H9 (cell line): ENCODE measurements around the gene G2E3. TPM values are rescaled to one million over a fixed set of nuclear protein-coding genes. Genes with fewer than 3 reads are reported as not detected.

Source experiments
- DNase-seq: peaks from one replicate; pipeline ENCODE4 v3.0.0-alpha.2; 2017
- H2AFZ ChIP-seq: one replicate; pipeline ENCODE4 v1.6.1; 2013; ENCODE audit warnings: mild to moderate bottlenecking, low read length, control low read depth, moderate library complexity
- H2AK5ac ChIP-seq: 2 replicates; pipeline ENCODE4 v1.6.1; 2013; ENCODE audit warnings: low read length, control low read depth, mixed read lengths; ENCODE audit not compliant: insufficient read length
- H2BK120ac ChIP-seq: one replicate; pipeline ENCODE4 v1.6.1; 2013; ENCODE audit warnings: low read depth, mild to moderate bottlenecking, low read length, control low read depth, inconsistent platforms; ENCODE audit not compliant: poor library complexity, severe bottlenecking
- H2BK12ac ChIP-seq: 2 replicates; pipeline ENCODE4 v1.6.1; 2013; ENCODE audit warnings: low read length, control low read depth, mixed read lengths, low read depth; ENCODE audit not compliant: insufficient read length
- H2BK15ac ChIP-seq: 2 replicates; pipeline ENCODE4 v1.6.1; 2013; ENCODE audit warnings: low read depth, low read length, control low read depth
- H2BK20ac ChIP-seq: one replicate; pipeline ENCODE4 v1.6.1; 2013; ENCODE audit warnings: low read depth, mild to moderate bottlenecking, low read length, control low read depth, inconsistent platforms; ENCODE audit not compliant: poor library complexity, severe bottlenecking
- H2BK5ac ChIP-seq: 2 replicates; pipeline ENCODE4 v1.6.1; 2013; ENCODE audit warnings: low read length, control low read depth, mixed read lengths; ENCODE audit not compliant: insufficient read length
- H3K14ac ChIP-seq: 2 replicates; pipeline ENCODE4 v1.6.1; 2013; ENCODE audit warnings: low read length, control low read depth; ENCODE audit not compliant: insufficient read depth
- H3K18ac ChIP-seq: 2 replicates; pipeline ENCODE4 v1.6.1; 2013; ENCODE audit warnings: low read depth, mild to moderate bottlenecking, mixed read lengths, low read length, control low read depth; ENCODE audit not compliant: insufficient read length
- H3K23ac ChIP-seq: 2 replicates; pipeline ENCODE4 v1.6.1; 2013; ENCODE audit warnings: low read length, control low read depth, mixed read lengths, low read depth; ENCODE audit not compliant: insufficient read length
- H3K23me2 ChIP-seq: 2 replicates; pipeline ENCODE4 v1.6.1; 2013; ENCODE audit warnings: low read depth, mild to moderate bottlenecking, mixed read lengths, low read length, control low read depth; ENCODE audit not compliant: insufficient read length, poor library complexity, severe bottlenecking
- H3K27ac ChIP-seq: 2 replicates; pipeline ENCODE4 v1.5.1; 2013; ENCODE audit warnings: low read length, control low read depth, mixed read lengths, low read depth; ENCODE audit not compliant: insufficient read length
- H3K27me3 ChIP-seq: 2 replicates; pipeline ENCODE4 v1.6.1; 2013; ENCODE audit warnings: low read length, control low read depth, inconsistent platforms; ENCODE audit not compliant: insufficient read depth
- H3K4ac ChIP-seq: 2 replicates; pipeline ENCODE4 v1.6.1; 2013; ENCODE audit warnings: low read depth, mild to moderate bottlenecking, control low read depth, inconsistent platforms, low read length, moderate library complexity
- H3K4me1 ChIP-seq: 2 replicates; pipeline ENCODE4 v1.6.1; 2013; ENCODE audit warnings: low read length, control low read depth, inconsistent platforms; ENCODE audit not compliant: insufficient read depth
- H3K4me2 ChIP-seq: 2 replicates; pipeline ENCODE4 v1.6.1; 2013; ENCODE audit warnings: low read length, control low read depth, mixed read lengths; ENCODE audit not compliant: insufficient read length, insufficient read depth
- H3K56ac ChIP-seq: 2 replicates; pipeline ENCODE4 v1.6.1; 2013; ENCODE audit warnings: low read depth, mild to moderate bottlenecking, mixed read lengths, low read length, control low read depth; ENCODE audit not compliant: insufficient read length
- H3K79me1 ChIP-seq: 2 replicates; pipeline ENCODE4 v1.6.1; 2013; ENCODE audit warnings: low read depth, mild to moderate bottlenecking, moderate library complexity, low read length, control low read depth, inconsistent platforms; ENCODE audit not compliant: insufficient read depth, poor library complexity, severe bottlenecking
- H3K79me2 ChIP-seq: 2 replicates; pipeline ENCODE4 v1.6.1; 2013; ENCODE audit warnings: low read length, control low read depth, inconsistent platforms; ENCODE audit not compliant: insufficient read depth
- H3K9ac ChIP-seq: 2 replicates; pipeline ENCODE4 v1.6.1; 2013; ENCODE audit warnings: low read length, control low read depth, mixed read lengths; ENCODE audit not compliant: insufficient read length; ENCODE audit errors: extremely low read depth
- H3K9me3 ChIP-seq: one replicate; pipeline ENCODE4 v1.6.1; 2013; ENCODE audit warnings: low read depth, low read length, inconsistent platforms; ENCODE audit not compliant: control insufficient read depth
- H3T11ph ChIP-seq: one replicate; pipeline ENCODE4 v1.6.1; 2013; ENCODE audit warnings: mild to moderate bottlenecking, low read length, control low read depth, inconsistent platforms
- H4K20me1 ChIP-seq: one replicate; pipeline ENCODE4 v1.6.1; 2013; ENCODE audit not compliant: control insufficient read depth, insufficient read length, insufficient read depth
- H4K5ac ChIP-seq: 2 replicates; pipeline ENCODE4 v1.6.1; 2013; ENCODE audit warnings: low read depth, mild to moderate bottlenecking, mixed read lengths, low read length, control low read depth; ENCODE audit not compliant: insufficient read length
- H4K8ac ChIP-seq: replicated peaks from 2 replicates; pipeline ENCODE4 v1.6.1; 2013; ENCODE audit warnings: low read length, control low read depth, mixed read lengths, low read depth; ENCODE audit not compliant: insufficient read length
- H4K91ac ChIP-seq: 2 replicates; pipeline ENCODE4 v1.6.1; 2013; ENCODE audit warnings: low read depth, mild to moderate bottlenecking, moderate library complexity, mixed read lengths, low read length, control low read depth; ENCODE audit not compliant: insufficient read length
- H3K27ac Mint-ChIP-seq, 3 experiments: 2 replicates in 2 of 3; 3 replicates in 1 of 3; pipeline ENCODE4 v1.8.0; 2020 to 2021; ENCODE audit warnings: mixed read lengths in 3 of 3, mild to moderate bottlenecking in 1 of 3, moderate library complexity in 1 of 3
- H3K27me3 Mint-ChIP-seq: 2 replicates; pipeline ENCODE4 v1.8.0; 2021; ENCODE audit warnings: low read depth, mild to moderate bottlenecking, moderate library complexity, mixed read lengths
- H3K36me3 Mint-ChIP-seq, 3 experiments: 2 replicates in 2 of 3; 3 replicates in 1 of 3; pipeline ENCODE4 v1.8.0; 2020 to 2021; ENCODE audit warnings: low read depth in 3 of 3, mixed read lengths in 3 of 3; ENCODE audit not compliant: insufficient read depth in 1 of 3
- H3K4me1 Mint-ChIP-seq, 2 experiments: 2 replicates each; pipeline ENCODE4 v1.8.0; 2020; ENCODE audit warnings: mixed read lengths in 2 of 2
- H3K4me3 Mint-ChIP-seq, 2 experiments: 2 replicates in 1 of 2; 3 replicates in 1 of 2; pipeline ENCODE4 v1.8.0; 2020 to 2021; ENCODE audit warnings: mild to moderate bottlenecking in 2 of 2, mixed read lengths in 2 of 2, moderate library complexity in 1 of 2
- H3K9me3 Mint-ChIP-seq, 2 experiments: 2 replicates in 1 of 2; 3 replicates in 1 of 2; pipeline ENCODE4 v1.8.0; 2020; ENCODE audit warnings: mild to moderate bottlenecking in 2 of 2, mixed read lengths in 2 of 2, moderate library complexity in 1 of 2
- CTCF ChIP-seq: fragments of 200-600 bp; sonication (generic); conservative IDR thresholded peaks from 3 replicates; pipeline ENCODE4 v1.8.0; 2021; ENCODE audit warnings: antibody characterized with exemption, mild to moderate bottlenecking
- WGBS: extraction: QIAGEN DNeasy Blood & Tissue Kit; methylation state at CpG from one replicate; pipeline ENCODE4 v1.1.7; 2013; ENCODE audit warnings: missing lambda C conversion rate, low lambda C conversion rate, mixed read lengths; ENCODE audit not compliant: insufficient read length; ENCODE audit errors: extremely low coverage; 5-methylcytosine and 5-hydroxymethylcytosine counted together
- total RNA-seq: library from RNA; stranded (reverse); gene quantifications from 2 replicates; pipeline ENCODE4 v1.2.1, GENCODE V29; 2021

The G2E3 gene
- total RNA-seq, 1 experiment from 2014 or later, result 49.2 TPM

GRCh38 chr14:30658645-30659044 lies 99.7 kb downstream of the G2E3 start:
- no peaks in the 10 kb centered on the region for H3K79me2 ChIP-seq
- H3K27ac ChIP-seq, result no peak overlapping the region
- no peak overlapping the region for H2AFZ ChIP-seq
- no CpG with 5 or more reads among the region's 3 CpGs for WGBS
- no peak overlapping the region for H2BK5ac ChIP-seq
- no peak overlapping the region for H2BK12ac ChIP-seq
- H2AK5ac ChIP-seq, result no peak overlapping the region
- no peak overlapping the region for H4K91ac ChIP-seq
- Mint-ChIP-seq H3K4me3 (no peak overlapping the region), H3K9me3 (no peaks in the 10 kb centered on the region), H3K27ac (no peak overlapping the region), H3K27me3 (no peaks in the 10 kb centered on the region), H3K36me3 (peaks cover 8 to 25% (median 19%) of the 10 kb centered on the region in 3 experiments; a peak in 6 of 7 replicates), H3K4me1 (no peaks in the 10 kb centered on the region)
- H3K79me1 ChIP-seq, result no peaks in the 10 kb centered on the region
- DNase-seq, result no peak
- H3K4me1 ChIP-seq, result no peaks in the 10 kb centered on the region
- H3K18ac ChIP-seq, result no peak overlapping the region
- H3K23ac ChIP-seq, result no peak overlapping the region
- H3K23me2 ChIP-seq, result no peaks in the 10 kb centered on the region
- H4K20me1 ChIP-seq, result no peaks in the 10 kb centered on the region
- no peak overlapping the region for H2BK120ac ChIP-seq
- no peaks in the 10 kb centered on the region for H3K27me3 ChIP-seq
- no peak overlapping the region for H3K4me2 ChIP-seq
- H2BK20ac ChIP-seq, result no peak overlapping the region
- no peak overlapping the region for H2BK15ac ChIP-seq
- no peak overlapping the region for H3K9ac ChIP-seq
- H3K14ac ChIP-seq, result no peak overlapping the region
- no peak for TF ChIP-seq CTCF
- H4K8ac ChIP-seq, result no peak overlapping the region
- no peak overlapping the region for H3T11ph ChIP-seq
- H4K5ac ChIP-seq, result no peak overlapping the region
- H3K56ac ChIP-seq, result no peak overlapping the region
- H3K4ac ChIP-seq, result no peak overlapping the region
- H3K9me3 ChIP-seq, result no peaks in the 10 kb centered on the region
